HL-60/S4 treated with retinoic acid at 250 ng/mL for 4 days and 3 days (cell line): ENCODE measurements around the gene TLX2.

ENCODE experiments used
- in situ Hi-C: fragments of 300-500 bp; cut with MboI; formaldehyde crosslinking; loops from 2 replicates; pipeline ENCODE4 v1.7.0; 2022; ENCODE audit warnings: low sequenced_read_pairs

TLX2 gene

GRCh38 chr2:74510272-74510671 is 4.0 kb upstream of the TLX2 start:
- in situ Hi-C loops, result no loop called here

- in situ Hi-C loops, result no loop called here
These were observed 2.9 kb upstream of the TLX2 start for GRCh38 chr2:74511104-74511989.

GRCh38 chr2:74512744-74513604 is 1.3 kb upstream of the TLX2 start:
- in situ Hi-C loops, result no loop called here

- in situ Hi-C loops, result no loop called here
These were observed 464 bp upstream of the TLX2 start for GRCh38 chr2:74513605-74514367.

GRCh38 chr2:74515271-74515980 is 1.2 kb downstream of the TLX2 start:
- in situ Hi-C loops, result no loop called here

- in situ Hi-C loops, result no loop called here
These were observed 1.9 kb downstream of the TLX2 start for GRCh38 chr2:74515981-74516633.

- in situ Hi-C loops, result no loop called here
These were observed 2.4 kb downstream of the TLX2 start for GRCh38 chr2:74516650-74517049.

GRCh38 chr2:74522516-74522915 is 8.3 kb downstream of the TLX2 start:
- in situ Hi-C loops, result no loop called here

GRCh38 chr2:74524005-74524404 is 9.8 kb downstream of the TLX2 start:
- in situ Hi-C loops, result no loop called here

- in situ Hi-C loops, result no loop called here
These were observed 10.9 kb downstream of the TLX2 start for GRCh38 chr2:74524955-74525716.

- in situ Hi-C loops, result no loop called here
These were observed 11.7 kb downstream of the TLX2 start, which contains the start of gene DQX1 for GRCh38 chr2:74525717-74526648. DQX1 (minus strand) TSS chr2:74526231; CDS start chr2:74525729, 502 bp downstream.

GRCh38 chr2:74526649-74527230 is 12.5 kb downstream of the TLX2 start:
- in situ Hi-C loops, result no loop called here

- in situ Hi-C loops, result no loop called here
These were observed 13.5 kb downstream of the TLX2 start for GRCh38 chr2:74527741-74528140.

- in situ Hi-C loops, result no loop called here
These were observed 14.5 kb downstream of the TLX2 start for GRCh38 chr2:74528600-74529356.

- in situ Hi-C loops, result no loop called here
These were observed 15.3 kb downstream of the TLX2 start, which contains the start of the genes AUP1 and HTRA2 for GRCh38 chr2:74529357-74530238. AUP1 (minus strand) TSS chr2:74529706; CDS start chr2:74529629, 77 bp downstream. HTRA2 (plus strand) TSS chr2:74529933; CDS start chr2:74530007, 74 bp downstream.
